IMR-90 (cell line): Measurements from ENCODE around the gene CDHR1. TPM values are rescaled to one million over a fixed set of nuclear protein-coding genes. Genes with fewer than 3 reads are reported as not detected.
A peak's percentile ranks its signal among the peaks of the same experiment; 100 is the strongest.
"Not testable (repeated sequence)": the region's sequence is repeated elsewhere in the genome, so short reads cannot be mapped to it uniquely, and the experiment has no call there.

Source experiments
- ATAC-seq: fragments of 200-7000 bp; cut with Tn5 transposase; 2 replicates; pipeline ENCODE4 v1.9.1; 2020; ENCODE audit warnings: low read depth, mild to moderate bottlenecking, moderate library complexity
- BruUV-seq: library from RNA; stranded (reverse); fragments of 400-500 nt; replicated peaks from 2 replicates; lab custom pipeline; 2021; lab: Mats Ljungman, UMichigan
- CTCF ChIA-PET: fragments of 300-600 bp; formaldehyde crosslinking; extraction: SDS; loops from one replicate; lab custom pipeline; 2021; ENCODE audit warnings: antibody characterized with exemption; lab: Yijun Ruan, JAX
- POLR2A ChIA-PET: fragments of 300-600 bp; sonication (Branson Sonifier 250); formaldehyde crosslinking; loops from one replicate; lab custom pipeline; 2022; ENCODE audit warnings: antibody characterized with exemption; ENCODE audit not compliant: unreplicated experiment; lab: Charles Lee
- DNase-seq: peaks from one replicate; pipeline ENCODE4 v3.0.0; 2013
- H2AFZ ChIP-seq: replicated peaks from 2 replicates; pipeline ENCODE3; 2013; ENCODE audit warnings: low read length, mild to moderate bottlenecking; ENCODE audit not compliant: poor library complexity
- H2AK5ac ChIP-seq: 2 replicates; pipeline ENCODE4 v1.6.1; 2013; ENCODE audit warnings: low read depth, low read length, inconsistent platforms
- H2AK9ac ChIP-seq: replicated peaks from 2 replicates; pipeline ENCODE3; 2013; ENCODE audit warnings: mild to moderate bottlenecking, low read depth, low read length, moderate library complexity; ENCODE audit not compliant: poor library complexity
- H2BK120ac ChIP-seq: 2 replicates; pipeline ENCODE4 v1.6.1; 2013; ENCODE audit warnings: low read depth, low read length, inconsistent platforms
- H2BK15ac ChIP-seq: 3 replicates; pipeline ENCODE4 v1.6.1; 2013; ENCODE audit warnings: low read depth, low read length, inconsistent platforms
- H2BK20ac ChIP-seq: 2 replicates; pipeline ENCODE4 v1.6.1; 2013; ENCODE audit warnings: low read depth, mild to moderate bottlenecking, inconsistent platforms, low read length, moderate library complexity
- H2BK5ac ChIP-seq: 2 replicates; pipeline ENCODE4 v1.6.1; 2013; ENCODE audit warnings: mild to moderate bottlenecking, low read depth, low read length, inconsistent platforms; ENCODE audit not compliant: poor library complexity, severe bottlenecking
- H3K14ac ChIP-seq: replicated peaks from 2 replicates; pipeline ENCODE4 v1.6.1; 2013; ENCODE audit warnings: low read depth, low read length, inconsistent platforms
- H3K18ac ChIP-seq: 2 replicates; pipeline ENCODE4 v1.6.1; 2013; ENCODE audit warnings: low read depth, low read length, control low read depth
- H3K23ac ChIP-seq: 2 replicates; pipeline ENCODE4 v1.6.1; 2013; ENCODE audit warnings: low read depth, low read length, inconsistent platforms
- H3K27ac ChIP-seq: 2 replicates; pipeline ENCODE4 v1.5.1; 2013; ENCODE audit warnings: mild to moderate bottlenecking, control low read depth, low read length; ENCODE audit not compliant: insufficient read depth
- H3K27me3 ChIP-seq: 2 replicates; pipeline ENCODE4 v1.6.1; 2013; ENCODE audit warnings: low read length; ENCODE audit not compliant: control insufficient read depth, insufficient read depth
- H3K36me3 ChIP-seq: 2 replicates; pipeline ENCODE4 v1.6.1; 2013; ENCODE audit warnings: low read length, mixed read lengths; ENCODE audit not compliant: control insufficient read depth, insufficient read depth
- H3K4ac ChIP-seq: 2 replicates; pipeline ENCODE4 v1.6.1; 2013; ENCODE audit warnings: low read depth, low read length, inconsistent platforms
- H3K4me1 ChIP-seq: 2 replicates; pipeline ENCODE4 v1.6.1; 2013; ENCODE audit warnings: low read length, mixed read lengths; ENCODE audit not compliant: control insufficient read depth, insufficient read depth
- H3K4me2 ChIP-seq: 2 replicates; pipeline ENCODE4 v1.6.1; 2013; ENCODE audit warnings: low read depth, mild to moderate bottlenecking, control low read depth, low read length, moderate library complexity
- H3K4me3 ChIP-seq: 2 replicates; pipeline ENCODE4 v1.5.1; 2013; ENCODE audit warnings: low read depth, mild to moderate bottlenecking, control low read depth, low read length, moderate library complexity; ENCODE audit not compliant: insufficient read depth
- H3K56ac ChIP-seq: 2 replicates; pipeline ENCODE4 v1.6.1; 2013; ENCODE audit warnings: low read length, inconsistent platforms; ENCODE audit not compliant: insufficient read depth; ENCODE audit errors: extremely low read depth
- H3K79me1 ChIP-seq, 2 experiments: 2 replicates each; pipeline ENCODE4 v1.6.1; 2013; ENCODE audit warnings: low read length in 2 of 2, inconsistent platforms in 1 of 2, low read depth in 1 of 2
- H3K9ac ChIP-seq: 2 replicates; pipeline ENCODE4 v1.6.1; 2013; ENCODE audit warnings: low read depth, low read length, control low read depth
- H3K9me1 ChIP-seq: 2 replicates; pipeline ENCODE4 v1.6.1; 2013; ENCODE audit warnings: low read length, inconsistent platforms; ENCODE audit not compliant: insufficient read depth
- H3K9me3 ChIP-seq: 2 replicates; pipeline ENCODE4 v1.6.1; 2013; ENCODE audit warnings: low read length; ENCODE audit not compliant: control insufficient read depth, insufficient read depth
- H4K20me1 ChIP-seq: 2 replicates; pipeline ENCODE4 v1.6.1; 2013; ENCODE audit warnings: low read length, inconsistent platforms; ENCODE audit not compliant: insufficient read depth
- H4K5ac ChIP-seq: 2 replicates; pipeline ENCODE4 v1.6.1; 2013; ENCODE audit warnings: mild to moderate bottlenecking, low read depth, low read length, control low read depth
- H4K8ac ChIP-seq, 2 experiments: 2 replicates each; pipeline ENCODE4 v1.6.1; 2013; ENCODE audit warnings: low read depth in 2 of 2, low read length in 2 of 2, control low read depth in 1 of 2, inconsistent platforms in 1 of 2
- H4K91ac ChIP-seq: 2 replicates; pipeline ENCODE4 v1.6.1; 2013; ENCODE audit warnings: low read depth, low read length, inconsistent platforms; ENCODE audit not compliant: insufficient read depth
- BHLHE40 ChIP-seq: fragments of 150-350 bp; IDR thresholded peaks from 2 replicates; pipeline ENCODE4 v1.6.1; 2016; ENCODE audit warnings: mild to moderate bottlenecking, low read depth, low read length
- RAD21 ChIP-seq: IDR thresholded peaks from 2 replicates; pipeline ENCODE4 v1.6.1; 2012; ENCODE audit warnings: low read length, improper control_type of control experiment
- WGBS, 2 experiments: methylation state at CpG; one replicate each; pipeline versions ENCODE4 v1.1.5 to v1.1.7; 2013; ENCODE audit warnings: missing lambda C conversion rate in 2 of 2; ENCODE audit not compliant: insufficient read length in 1 of 2; ENCODE audit errors: extremely low coverage in 2 of 2; 5-methylcytosine and 5-hydroxymethylcytosine counted together
- dilution Hi-C: fragments of 300-500 bp; cut with HindIII; formaldehyde crosslinking; loops from one replicate; pipeline ENCODE4 v1.14.3; 2018; ENCODE audit warnings: low sequenced_read_pairs; ENCODE audit not compliant: unreplicated experiment
- in situ Hi-C: fragments of 300-500 bp; cut with MboI; formaldehyde crosslinking; loops from 3 replicates; pipeline ENCODE4 v1.14.3; 2019; ENCODE audit warnings: low sequenced_read_pairs, inconsistent platforms, mixed read lengths
- intact Hi-C: fragments of 100-400 bp; cut with micrococcal nuclease; formaldehyde crosslinking; loops from 2 replicates; pipeline ENCODE4 v1.10.0; 2022
- polyA plus RNA-seq, 3 experiments: library from polyadenylated mRNA; depleted of rRNA; stranded (reverse); fragments of >200 nt; gene quantifications; 2 replicates each; pipeline ENCODE4 v1.2.3, GENCODE V29; 2012; ENCODE audit warnings: low replicate concordance in 1 of 3
- total RNA-seq: library from RNA; depleted of rRNA; stranded (reverse); fragments of >200 nt; gene quantifications from 2 replicates; pipeline ENCODE4 v1.2.3, GENCODE V29; 2012

CDHR1 gene
- total and polyA plus RNA-seq, 2 of the 4 experiments (the other 2 are of a cell fraction), result not detected

GRCh38 chr10:84179059-84179710 lies 15.2 kb upstream of the CDHR1 start:
- Histone ChIP-seq H3K4me1 (no peaks in the 10 kb centered on the region), H3K27me3 (no peaks in the 10 kb centered on the region), H3K9ac (no peak overlapping the region), H3K9me3 (no peaks in the 10 kb centered on the region), H3K79me1 (no peaks in the 10 kb centered on the region), H3K4ac (no peak overlapping the region), H2AFZ (no peak overlapping the region), H4K91ac (no peak overlapping the region), H3K4me3 (no peak overlapping the region), H3K18ac (no peak overlapping the region), H2BK120ac (no peak overlapping the region), H3K9me1 (0 out of 2 replicates have a peak, but pooled peaks cover 4% of the 10 kb centered on the region), H2AK5ac (no peak overlapping the region), H3K27ac (no peak overlapping the region), H3K36me3 (no peaks in the 10 kb centered on the region), H2BK20ac (no peak overlapping the region), H2BK15ac (no peak overlapping the region), H2BK5ac (no peak overlapping the region), H3K56ac (no peak overlapping the region), H4K5ac (no peak overlapping the region), H3K4me2 (no peak overlapping the region), H3K23ac (no peak overlapping the region), H4K20me1 (no peaks in the 10 kb centered on the region), H2AK9ac (no peak overlapping the region), H4K8ac (no peak overlapping the region), H3K14ac (no peak overlapping the region)
- peak; percentile 27 for DNase-seq
- intact Hi-C loops (no loop called here), dilution Hi-C loops (no loop called here), in situ Hi-C loops (no loop called here)
- BruUV-seq, result no TSS peak
- CTCF ChIA-PET, result no interaction called here
- TF ChIP-seq RAD21 (no peak), BHLHE40 (peak; percentile 7; the same call in 1 of the 2 replicates)
- WGBS, 2 experiments, result 53% methylated on average over 4 of the region's 12 CpGs; no CpG with 5 or more reads in 1 of the 2 experiments
- POLR2A ChIA-PET, result no interaction called here
- ATAC-seq, result no peak

- BruUV-seq, H3K4me1 ChIP-seq, H2BK5ac ChIP-seq, H2AK9ac ChIP-seq, H3K27ac ChIP-seq, H3K23ac ChIP-seq, H4K91ac ChIP-seq, CTCF ChIA-PET, H3K79me1 ChIP-seq, H2AFZ ChIP-seq, H2BK120ac ChIP-seq, POLR2A ChIA-PET, H3K4ac ChIP-seq, in situ Hi-C loops, DNase-seq, H4K20me1 ChIP-seq, ATAC-seq, H3K9ac ChIP-seq, H4K8ac ChIP-seq, H3K56ac ChIP-seq, H3K4me3 ChIP-seq, H3K14ac ChIP-seq, H3K9me1 ChIP-seq, H2BK15ac ChIP-seq, H3K27me3 ChIP-seq, H2BK20ac ChIP-seq, H3K4me2 ChIP-seq, H2AK5ac ChIP-seq, H3K9me3 ChIP-seq, intact Hi-C loops, H4K5ac ChIP-seq, H3K36me3 ChIP-seq, dilution Hi-C loops, H3K18ac ChIP-seq: not testable (repeated sequence)
- WGBS, 2 experiments, result 88% methylated on average over 8 of the region's 22 CpGs; no CpG with 5 or more reads in 1 of the 2 experiments
These were observed 14.0 kb upstream of the CDHR1 start for GRCh38 chr10:84180386-84180785.
